Large intestine (tissue), 3 donors: Measurements from ENCODE around the gene RNPEP. TPM values are rescaled to one million over a fixed set of nuclear protein-coding genes. Genes with fewer than 3 reads are reported as not detected.
"Not testable (repeated sequence)": the region's sequence is repeated elsewhere in the genome, so short reads cannot be mapped to it uniquely, and the experiment has no call there.

ENCODE experiments used
- DNase-seq, 2 donors: peaks; one replicate each; pipeline versions ENCODE4 v3.0.0 to v3.0.0-alpha.2; 2013
- H3K27ac ChIP-seq: one replicate; pipeline ENCODE4 v1.5.1; 2013; ENCODE audit warnings: low read length
- H3K27me3 ChIP-seq: 2 replicates; pipeline ENCODE4 v1.6.1; 2013; ENCODE audit warnings: low read length; ENCODE audit not compliant: control insufficient read depth, insufficient read depth
- H3K36me3 ChIP-seq: 2 replicates; pipeline ENCODE4 v1.6.1; 2013; ENCODE audit warnings: low read length; ENCODE audit not compliant: control insufficient read depth, insufficient read depth
- H3K4me1 ChIP-seq: one replicate; pipeline ENCODE4 v1.6.1; 2013; ENCODE audit warnings: low read length; ENCODE audit not compliant: control insufficient read depth, insufficient read depth
- H3K4me3 ChIP-seq: one replicate; pipeline ENCODE4 v1.5.1; 2013; ENCODE audit warnings: low read length
- H3K9me3 ChIP-seq: one replicate; pipeline ENCODE4 v1.6.1; 2013; ENCODE audit warnings: mild to moderate bottlenecking, low read depth, low read length, moderate library complexity; ENCODE audit not compliant: control insufficient read depth
- WGBS: methylation state at CpG from one replicate; pipeline ENCODE4 v1.1.5; 2013; ENCODE audit warnings: low lambda C conversion rate; ENCODE audit not compliant: insufficient coverage; 5-methylcytosine and 5-hydroxymethylcytosine counted together
- polyA plus RNA-seq: library from polyadenylated mRNA; unstranded; fragments of 120-200 nt; gene quantifications from one replicate; pipeline ENCODE4 v1.2.1, GENCODE V29; 2013

The RNPEP gene
- polyA plus RNA-seq, 1 donor = 55.9 TPM

- peak in 1 of 2 donors; percentile 77 for DNase-seq
- Histone ChIP-seq H3K4me3 (no peak overlapping the region), H3K27ac (peak overlapping the region; percentile 93), H3K36me3 (peaks cover 45% of the 10 kb centered on the region), H3K4me1 (peaks cover 31% of the 10 kb centered on the region), H3K9me3 (no peaks in the 10 kb centered on the region), H3K27me3 (no peaks in the 10 kb centered on the region)
- WGBS = no CpG with 5 or more reads among the region's 21 CpGs
Observed at GRCh38 chr1:202016811-202017748, 34.6 kb downstream of the RNPEP start.

- Histone ChIP-seq H3K4me1 (peaks cover 39% of the 10 kb centered on the region), H3K27me3 (no peaks in the 10 kb centered on the region), H3K4me3 (peak overlapping the region; percentile 15), H3K9me3 (no peaks in the 10 kb centered on the region), H3K36me3 (peaks cover 36% of the 10 kb centered on the region), H3K27ac (peak overlapping the region; percentile 93)
- no CpG with 5 or more reads among the region's 18 CpGs for WGBS
- DNase-seq = peak; percentile 93 to 98
Observed at GRCh38 chr1:202017749-202018467, 35.5 kb downstream of the RNPEP start.

GRCh38 chr1:202018468-202019234 is 36.2 kb downstream of the RNPEP start:
- DNase-seq = peak; percentile 85 to 96
- Histone ChIP-seq H3K27me3 (no peaks in the 10 kb centered on the region), H3K27ac (peak overlapping the region; percentile 93), H3K36me3 (peaks cover 29% of the 10 kb centered on the region), H3K4me3 (peak overlapping the region; percentile 15), H3K9me3 (no peaks in the 10 kb centered on the region), H3K4me1 (peaks cover 45% of the 10 kb centered on the region)
- WGBS = no CpG with 5 or more reads among the region's 19 CpGs

DNA sequence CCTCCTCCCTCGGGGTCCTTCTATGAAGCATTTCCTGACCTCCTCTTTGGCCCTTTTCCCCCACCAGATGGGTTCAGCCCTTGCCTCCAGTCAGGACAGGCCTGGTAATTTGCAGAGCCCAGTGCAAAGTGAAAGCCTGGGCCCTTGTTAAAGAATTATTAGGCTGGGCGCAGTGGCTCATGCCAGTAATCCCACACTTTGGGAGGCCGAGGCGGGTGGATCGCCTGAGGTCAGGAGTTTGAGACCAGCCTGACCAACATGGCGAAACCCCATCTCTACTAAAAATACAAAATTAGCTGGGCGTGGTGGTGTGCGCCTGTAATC is 36.7 kb downstream of the RNPEP start:
- H3K9me3 ChIP-seq, DNase-seq, H3K4me3 ChIP-seq, H3K27me3 ChIP-seq: not testable (repeated sequence)
- Histone ChIP-seq H3K36me3 (peaks cover 23% of the 10 kb centered on the region), H3K27ac (peak overlapping the region; percentile 93), H3K4me1 (peaks cover 44% of the 10 kb centered on the region)
- no CpG with 5 or more reads among the region's 8 CpGs for WGBS

GRCh38 chr1:202023001-202023433 is 40.6 kb downstream of the RNPEP start:
- peaks cover 30% of the 10 kb centered on the region for H3K4me1 ChIP-seq
- peak; percentile 97 to 99 for DNase-seq
- no peaks in the 10 kb centered on the region for H3K9me3 ChIP-seq
- no peaks in the 10 kb centered on the region for H3K36me3 ChIP-seq
- no CpG with 5 or more reads among the region's 6 CpGs for WGBS
- H3K27ac ChIP-seq = peak overlapping the region; percentile 93
- H3K4me3 ChIP-seq = no peak overlapping the region
- H3K27me3 ChIP-seq = no peaks in the 10 kb centered on the region

GRCh38 chr1:202029171-202029665 is 46.8 kb downstream of the RNPEP start:
- WGBS = 61% methylated on average over 2 of the region's 5 CpGs
- DNase-seq = no peak
- H3K27ac ChIP-seq = peak overlapping the region; percentile 5
- no peak overlapping the region for H3K4me3 ChIP-seq
- no peaks in the 10 kb centered on the region for H3K27me3 ChIP-seq
- peaks cover 23% of the 10 kb centered on the region for H3K4me1 ChIP-seq
- H3K9me3 ChIP-seq = no peaks in the 10 kb centered on the region
- no peaks in the 10 kb centered on the region for H3K36me3 ChIP-seq

DNA sequence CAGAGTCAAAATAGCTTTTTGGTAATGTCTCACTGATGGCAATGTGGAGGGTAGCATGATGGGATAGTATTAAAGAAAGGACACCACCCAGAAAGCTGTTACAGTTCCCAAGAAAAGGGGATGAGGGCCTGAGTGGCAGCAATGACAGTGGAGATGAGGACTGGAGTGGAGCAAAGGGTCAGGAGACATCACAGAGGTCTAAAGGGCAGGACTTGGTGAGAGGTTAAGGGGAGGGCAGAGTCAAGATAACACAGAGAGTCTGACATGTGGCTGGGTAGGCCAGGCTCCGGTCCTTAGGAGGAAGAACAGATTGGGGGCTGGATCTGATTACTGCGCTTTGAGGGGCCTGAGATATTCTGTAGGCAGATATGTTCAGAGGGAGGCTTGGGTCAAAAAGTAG is 47.3 kb downstream of the RNPEP start:
- H3K36me3 ChIP-seq = no peaks in the 10 kb centered on the region
- H3K27me3 ChIP-seq = no peaks in the 10 kb centered on the region
- H3K4me3 ChIP-seq = no peak overlapping the region
- H3K9me3 ChIP-seq = no peaks in the 10 kb centered on the region
- peak in 1 of 2 donors; percentile 46 for DNase-seq
- peaks cover 27% of the 10 kb centered on the region for H3K4me1 ChIP-seq
- 67% methylated on average over 1 of the region's 2 CpGs for WGBS
- H3K27ac ChIP-seq = peak overlapping the region; percentile 5

- Histone ChIP-seq H3K27me3 (no peaks in the 10 kb centered on the region), H3K4me1 (peaks cover 37% of the 10 kb centered on the region), H3K9me3 (no peaks in the 10 kb centered on the region), H3K27ac (no peak overlapping the region), H3K4me3 (no peak overlapping the region), H3K36me3 (no peaks in the 10 kb centered on the region)
- DNase-seq = no peak
- no CpG with 5 or more reads among the region's 4 CpGs for WGBS
Observed at GRCh38 chr1:202031796-202032195, 49.3 kb downstream of the RNPEP start.

DNA sequence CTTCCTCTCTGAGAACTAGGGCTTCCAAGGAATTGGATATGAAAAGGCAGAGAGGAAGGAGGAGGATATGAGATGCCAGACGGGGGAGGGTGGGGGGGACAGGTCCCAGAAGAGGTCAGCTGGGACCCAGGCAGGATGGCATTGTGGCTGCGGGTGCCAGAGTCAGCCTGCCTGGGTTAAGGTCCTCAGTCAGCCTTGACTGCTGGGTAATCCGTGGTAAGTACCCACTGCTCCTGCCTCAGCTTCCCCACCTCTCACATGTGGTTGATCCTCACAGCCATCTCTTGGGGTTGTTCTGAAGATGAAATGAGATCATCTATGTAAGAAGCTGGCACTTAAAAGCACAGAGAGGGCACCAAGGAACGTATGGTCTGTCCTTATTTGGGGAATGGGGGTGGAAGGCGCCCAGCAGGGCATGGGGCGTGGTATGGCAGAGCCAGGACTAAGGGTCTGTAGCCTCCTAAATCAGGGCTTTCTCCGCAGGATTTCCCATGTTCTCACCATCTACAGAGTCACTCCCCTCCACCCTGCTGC is 51.8 kb downstream of the RNPEP start:
- H3K4me1 ChIP-seq = peaks cover 37% of the 10 kb centered on the region
- H3K9me3 ChIP-seq = no peaks in the 10 kb centered on the region
- H3K36me3 ChIP-seq = no peaks in the 10 kb centered on the region
- peak overlapping the region; percentile 7 for H3K4me3 ChIP-seq
- no peak for DNase-seq
- H3K27me3 ChIP-seq = no peaks in the 10 kb centered on the region
- WGBS = no CpG with 5 or more reads among the region's 7 CpGs
- peak overlapping the region; percentile 95 for H3K27ac ChIP-seq
